ENCODE measurements around the gene ZFAND3.

DNA sequence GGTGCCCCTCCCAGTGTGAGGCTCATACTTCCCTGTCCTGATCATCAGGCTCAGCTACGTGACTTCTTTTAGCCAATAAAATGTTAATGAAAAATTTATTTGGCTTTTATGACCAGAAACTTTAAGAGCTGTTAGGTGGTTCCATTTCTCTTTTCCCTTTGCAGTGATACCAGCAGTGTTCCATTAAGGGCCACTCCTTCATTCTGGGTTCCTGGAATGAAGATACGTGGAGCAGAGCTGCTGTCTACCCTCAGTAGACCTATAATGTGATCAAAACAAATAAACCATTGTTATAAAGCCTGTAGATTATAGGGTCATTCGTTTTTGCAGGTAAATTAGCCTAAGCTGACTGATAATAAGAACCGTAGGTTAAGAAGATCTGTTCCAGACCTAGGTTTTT is 228.0 kb downstream of the ZFAND3 start:
- TF ChIP-seq, protein P1, sequence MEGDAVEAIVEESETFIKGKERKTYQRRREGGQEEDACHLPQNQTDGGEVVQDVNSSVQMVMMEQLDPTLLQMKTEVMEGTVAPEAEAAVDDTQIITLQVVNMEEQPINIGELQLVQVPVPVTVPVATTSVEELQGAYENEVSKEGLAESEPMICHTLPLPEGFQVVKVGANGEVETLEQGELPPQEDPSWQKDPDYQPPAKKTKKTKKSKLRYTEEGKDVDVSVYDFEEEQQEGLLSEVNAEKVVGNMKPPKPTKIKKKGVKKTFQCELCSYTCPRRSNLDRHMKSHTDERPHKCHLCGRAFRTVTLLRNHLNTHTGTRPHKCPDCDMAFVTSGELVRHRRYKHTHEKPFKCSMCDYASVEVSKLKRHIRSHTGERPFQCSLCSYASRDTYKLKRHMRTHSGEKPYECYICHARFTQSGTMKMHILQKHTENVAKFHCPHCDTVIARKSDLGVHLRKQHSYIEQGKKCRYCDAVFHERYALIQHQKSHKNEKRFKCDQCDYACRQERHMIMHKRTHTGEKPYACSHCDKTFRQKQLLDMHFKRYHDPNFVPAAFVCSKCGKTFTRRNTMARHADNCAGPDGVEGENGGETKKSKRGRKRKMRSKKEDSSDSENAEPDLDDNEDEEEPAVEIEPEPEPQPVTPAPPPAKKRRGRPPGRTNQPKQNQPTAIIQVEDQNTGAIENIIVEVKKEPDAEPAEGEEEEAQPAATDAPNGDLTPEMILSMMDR (conservative IDR thresholded peaks at IDR 0.05; ENCODE audit: low read length), result no peak
- TF ChIP-seq EZH2phosphoT487 (IDR thresholded peaks at IDR 0.05; ENCODE audit: borderline replicate concordance, low read depth, low read length), result no peak

Data from OCI-LY7 (cell line).